Measurements from ENCODE around the gene XCL2.

Gene XCL2

DNA sequence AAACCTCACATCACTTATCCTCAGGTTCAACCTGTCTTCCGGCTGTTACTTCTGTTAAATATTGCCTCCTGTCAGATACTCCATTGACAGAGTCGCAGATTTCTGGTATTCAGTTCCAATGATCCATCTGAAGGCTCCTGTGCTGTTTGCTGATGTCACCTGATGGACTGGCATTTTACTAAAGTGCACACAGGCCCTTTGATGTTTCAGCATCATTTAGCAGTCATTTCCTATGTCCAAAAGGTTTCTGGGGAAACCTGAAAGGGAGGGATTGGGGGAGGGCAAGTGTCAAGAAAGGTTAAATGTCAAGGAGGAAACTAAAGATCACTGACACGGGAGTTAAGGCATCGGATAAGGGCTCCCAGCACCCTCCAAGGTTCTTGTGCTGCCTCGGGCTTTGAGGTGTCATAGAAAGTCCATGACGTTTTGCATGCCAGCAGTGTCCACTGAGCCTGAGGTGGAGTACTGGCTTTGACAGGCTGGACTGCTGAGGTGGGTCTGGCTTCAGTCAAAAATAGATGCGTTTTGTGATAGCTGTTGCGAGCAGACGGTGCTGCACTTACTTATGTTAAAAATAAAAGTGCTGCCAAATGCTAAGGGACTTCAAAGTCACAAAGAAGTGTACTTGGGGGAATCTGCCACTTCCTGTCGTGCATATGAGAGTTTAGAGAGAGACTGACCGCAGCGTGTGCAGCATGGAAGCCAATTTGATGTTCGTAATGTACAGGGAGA lies 30.8 kb downstream of the XCL2 start:
- peak; percentile 55 for DNase-seq

GRCh38 chr1:168509875-168510791 lies 33.7 kb downstream of the XCL2 start:
- peak; percentile 33 for DNase-seq

DNA sequence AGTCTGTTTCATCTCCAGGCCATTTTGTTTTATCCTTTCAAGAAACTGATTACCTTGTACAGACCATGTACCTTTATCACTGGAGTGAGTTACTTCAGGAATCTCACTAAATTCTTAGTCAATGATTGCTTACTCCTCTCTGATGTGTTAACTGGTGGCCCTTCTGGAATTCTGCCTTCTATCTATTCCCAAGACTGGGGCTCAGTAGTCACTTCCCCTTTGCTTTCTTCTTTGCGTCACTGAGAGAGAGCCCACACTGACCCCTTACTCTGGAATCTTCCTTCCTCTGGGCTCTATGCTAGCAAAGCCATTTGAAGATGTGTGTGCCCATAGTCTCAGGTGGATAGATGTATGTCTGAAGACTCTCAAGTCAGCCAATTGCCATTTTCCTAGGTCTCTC lies 34.6 kb downstream of the XCL2 start:
- no peak for DNase-seq

DNA sequence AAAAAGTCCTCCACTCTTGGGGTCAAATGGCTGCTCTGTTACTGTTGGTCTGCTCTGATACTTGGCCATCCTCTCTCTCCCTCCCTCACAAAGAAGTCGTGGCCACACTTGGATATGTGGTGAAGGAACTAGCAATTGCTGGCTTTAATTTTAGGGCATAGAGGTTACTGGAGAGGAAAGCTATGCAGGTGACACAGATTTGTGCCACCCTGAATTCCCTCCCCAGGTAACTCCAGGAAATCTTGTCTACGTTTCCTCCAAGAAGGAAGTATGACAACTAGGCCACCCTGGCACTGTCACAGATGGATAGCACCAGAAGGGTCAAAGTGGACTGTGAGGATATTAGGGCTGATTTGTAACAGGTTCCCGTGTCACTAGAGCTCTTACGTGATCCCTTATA lies 36.0 kb downstream of the XCL2 start:
- no peak for DNase-seq

DNA sequence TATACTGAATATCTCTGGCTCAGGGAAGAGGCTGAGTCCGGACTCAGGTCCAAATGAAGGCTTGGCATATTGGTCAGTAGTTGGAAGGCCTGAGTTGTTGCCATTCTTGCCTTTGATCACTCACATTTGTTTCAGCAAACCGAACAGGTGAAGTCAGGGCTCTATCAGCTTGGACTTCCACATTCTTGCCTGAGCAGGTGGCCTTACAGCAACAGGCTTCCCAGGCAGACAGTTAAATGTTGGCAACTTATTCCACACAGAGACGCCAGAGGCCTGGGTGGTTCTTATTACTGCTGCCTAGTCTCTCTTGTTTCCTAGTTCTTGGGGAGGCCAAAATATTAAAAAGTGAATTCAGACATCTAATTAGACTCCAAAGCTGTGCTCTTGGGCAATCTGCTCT lies 36.6 kb downstream of the XCL2 start:
- DNase-seq: no peak

DNA sequence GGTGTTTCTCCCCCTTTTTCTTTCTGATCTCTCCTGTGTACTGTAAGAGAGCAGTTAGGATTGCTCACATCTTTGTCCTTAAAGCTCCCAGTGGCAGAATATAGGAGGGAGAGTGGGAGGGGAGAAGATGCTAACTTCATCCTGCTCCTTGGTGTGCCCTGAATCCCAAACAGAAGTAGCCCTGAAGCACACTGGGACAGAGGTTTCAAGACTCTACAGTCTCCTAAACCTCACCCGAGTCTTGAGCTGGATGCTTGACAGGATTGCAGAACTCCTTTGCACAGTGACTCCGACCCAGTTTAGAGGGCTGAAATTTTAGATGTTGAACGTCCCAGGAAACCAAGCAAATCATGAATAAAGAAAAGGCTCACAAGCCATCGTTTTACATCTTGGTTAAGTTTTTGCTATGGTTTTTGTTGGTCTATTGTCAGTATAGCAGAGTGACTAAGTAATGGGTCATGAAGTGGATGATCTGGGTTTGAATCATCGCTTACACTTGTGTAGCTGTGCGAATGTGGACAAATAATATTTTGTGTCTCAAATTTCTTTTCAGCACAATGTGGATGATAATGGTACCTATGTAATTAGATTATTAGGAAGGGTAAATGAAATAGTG lies 37.5 kb downstream of the XCL2 start:
- no peak for DNase-seq

DNA sequence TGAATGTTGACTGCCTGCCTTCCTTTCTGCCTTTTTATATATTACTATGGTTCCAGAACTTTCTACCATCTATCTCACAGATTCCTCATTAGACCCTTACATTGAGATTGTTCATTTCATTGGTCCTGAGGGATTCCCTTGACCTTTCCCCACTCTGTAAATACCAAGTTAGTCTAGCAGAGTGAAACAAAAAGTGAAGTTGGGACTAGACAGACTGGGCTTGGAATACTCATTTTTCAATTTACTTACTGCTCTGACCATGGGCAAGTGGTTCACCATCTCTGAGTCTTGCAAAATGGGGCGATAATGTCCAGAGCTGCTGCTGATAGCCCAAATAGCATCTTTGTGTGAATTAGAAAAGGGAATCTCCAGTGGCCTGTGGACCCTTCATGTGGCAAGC lies 38.8 kb downstream of the XCL2 start:
- DNase-seq: no peak

- no peak for DNase-seq
Observed at GRCh38 chr1:168504064-168504837, 39.5 kb downstream of the XCL2 start.

- no peak for DNase-seq
Observed at GRCh38 chr1:168499688-168500049, 44.1 kb downstream of the XCL2 start.

- DNase-seq: no peak
Observed at GRCh38 chr1:168498956-168499687, 44.7 kb downstream of the XCL2 start.

GRCh38 chr1:168498159-168498631 lies 45.6 kb downstream of the XCL2 start:
- no peak for DNase-seq

DNA sequence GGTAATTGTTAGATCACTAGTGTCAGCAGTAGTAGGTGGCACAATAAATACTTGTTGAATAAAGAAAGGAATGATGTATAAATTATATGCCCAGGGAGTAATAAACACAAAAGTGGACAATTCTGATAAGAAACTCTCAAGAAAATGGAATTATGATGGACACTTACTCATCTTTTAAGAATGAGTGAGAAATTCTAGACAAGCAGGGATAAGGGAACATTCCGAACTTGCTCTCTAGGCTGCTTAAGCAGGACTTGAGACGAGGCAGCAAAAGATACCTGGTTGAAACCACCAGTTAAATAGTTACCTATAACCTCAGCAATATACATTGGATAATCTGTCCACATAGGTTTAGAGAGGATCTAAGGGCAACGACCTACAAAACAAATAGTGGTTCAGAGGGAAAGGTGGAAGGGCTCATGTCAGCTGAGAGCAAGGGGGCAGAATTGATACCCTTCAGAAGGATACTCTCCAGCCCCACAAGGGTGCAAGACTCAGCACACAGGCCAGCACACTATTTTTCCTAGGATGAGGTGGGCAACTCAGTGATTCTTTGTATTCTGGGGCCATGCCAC lies 46.3 kb downstream of the XCL2 start:
- DNase-seq: no peak

- DNase-seq: no peak
Observed at GRCh38 chr1:168491527-168492164, 52.2 kb downstream of the XCL2 start.
